Neural cell (in vitro differentiated cells): ENCODE results near the gene DOCK8.

Experiments
- CTCF ChIP-seq: fragments of 450-650 bp; IDR thresholded peaks from 2 replicates; pipeline ENCODE4 v1.5.1; 2014; ENCODE audit warnings: antibody characterized with exemption, mild to moderate bottlenecking, moderate library complexity; ENCODE audit not compliant: poor library complexity, severe bottlenecking
- EP300 ChIP-seq: fragments of 450-650 bp; conservative IDR thresholded peaks from 2 replicates; pipeline ENCODE4 v1.6.1; 2014; ENCODE audit warnings: antibody characterized with exemption, mild to moderate bottlenecking, moderate library complexity; ENCODE audit not compliant: poor library complexity, severe bottlenecking
- RAD21 ChIP-seq: fragments of 450-650 bp; conservative IDR thresholded peaks from 2 replicates; pipeline ENCODE4 v1.6.1; 2014; ENCODE audit warnings: antibody characterized with exemption, mild to moderate bottlenecking, moderate library complexity

GRCh38 chr9:216866-217265, 2.2 kb downstream of the DOCK8 start:
- no peak for TF ChIP-seq RAD21
- no peak for TF ChIP-seq CTCF
- TF ChIP-seq EP300: no peak
